Measurements from ENCODE around the gene FCAMR. TPM values are rescaled to one million over a fixed set of nuclear protein-coding genes. Genes with fewer than 3 reads are reported as not detected.
A peak's percentile ranks its signal among the peaks of the same experiment; 100 is the strongest.

Gene FCAMR
- polyA plus RNA-seq, 2 donors: 0.02 to 0.06 TPM

DNA sequence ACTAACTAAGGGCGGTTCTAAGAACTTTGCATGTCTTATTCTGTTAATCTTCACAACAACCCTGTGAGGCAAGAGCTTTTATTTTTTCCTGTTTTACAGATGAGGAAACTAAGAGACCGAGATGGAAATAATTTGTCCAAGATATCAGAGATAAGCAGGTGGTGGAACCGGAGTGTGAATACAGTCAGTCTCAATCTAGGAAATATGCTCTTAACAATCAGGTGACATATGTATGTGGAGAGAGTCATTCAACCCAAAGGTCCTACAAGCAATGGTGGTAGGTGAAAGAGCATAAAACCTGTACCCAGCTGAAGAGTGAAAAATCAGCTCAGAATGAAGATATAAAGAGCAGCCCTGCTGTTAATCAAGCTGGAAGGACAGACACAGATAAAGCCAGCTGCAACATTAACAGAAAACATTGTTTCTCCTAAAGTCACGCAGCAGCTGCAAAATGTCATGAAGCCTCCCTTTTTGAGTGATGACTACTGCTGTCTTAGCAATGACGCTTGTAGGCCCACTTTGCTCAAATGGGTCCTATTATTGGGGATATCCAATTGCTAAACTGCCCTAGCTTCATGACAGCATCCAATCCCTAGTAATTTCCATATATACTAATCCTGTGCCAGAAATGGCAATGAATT, 30.5 kb upstream of the FCAMR start:
- no peaks in the 10 kb centered on the region for H3K9me3 ChIP-seq (ENCODE audit: control insufficient read depth in 2 of 2, insufficient read depth in 1 of 2, low read depth in 1 of 2, low read length in 1 of 2)
- WGBS, 2 donors: 65 to 75% methylated on average over 5 of the region's 5 CpGs
- H3K27me3 ChIP-seq (ENCODE audit: control insufficient read depth in 1 of 2, insufficient read depth in 2 of 2, low read length in 2 of 2): no peaks in the 10 kb centered on the region
- no peak overlapping the region for H3K4me3 ChIP-seq (ENCODE audit: low read depth in 1 of 2, low read length in 2 of 2)
- H3K4me1 ChIP-seq (ENCODE audit: control insufficient read depth in 2 of 2, insufficient read depth in 2 of 2, low read length in 1 of 2): peaks cover 0 to 13% of the 10 kb centered on the region in 2 donors
- peak overlapping the region in 1 of 2 donors; percentile 66 for H3K27ac ChIP-seq (ENCODE audit: low read depth in 2 of 2, low read length in 1 of 2)
- H3K36me3 ChIP-seq (ENCODE audit: control insufficient read depth in 2 of 2, insufficient read depth in 2 of 2, low read length in 1 of 2): no peaks in the 10 kb centered on the region

DNA sequence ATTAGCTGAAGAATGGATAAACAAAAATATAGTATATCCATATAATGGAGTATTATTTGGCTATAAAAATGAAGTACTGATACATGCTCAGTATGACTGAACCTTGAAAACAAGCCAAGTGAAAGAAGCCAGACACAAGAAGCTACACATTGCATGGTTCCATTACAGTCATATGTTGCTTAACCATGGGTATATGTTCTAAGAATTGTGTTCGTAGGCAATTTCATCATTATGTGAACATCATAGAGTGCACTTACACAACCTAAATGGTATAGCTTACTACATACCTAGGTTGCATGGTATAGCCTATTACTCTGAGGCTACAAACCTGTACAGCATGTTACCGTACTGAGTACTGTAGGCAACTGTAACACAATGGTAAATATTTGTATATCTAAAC, 28.6 kb upstream of the FCAMR start:
- H3K4me1 ChIP-seq (ENCODE audit: control insufficient read depth in 2 of 2, insufficient read depth in 2 of 2, low read length in 1 of 2): peaks cover 0 to 13% of the 10 kb centered on the region in 2 donors
- WGBS, 2 donors: 76 to 87% methylated on average over 2 of the region's 2 CpGs
- no peaks in the 10 kb centered on the region for H3K9me3 ChIP-seq (ENCODE audit: control insufficient read depth in 2 of 2, insufficient read depth in 1 of 2, low read depth in 1 of 2, low read length in 1 of 2)
- H3K27me3 ChIP-seq (ENCODE audit: control insufficient read depth in 1 of 2, insufficient read depth in 2 of 2, low read length in 2 of 2): no peaks in the 10 kb centered on the region
- no peak overlapping the region for H3K27ac ChIP-seq (ENCODE audit: low read depth in 2 of 2, low read length in 1 of 2)
- no peak overlapping the region for H3K4me3 ChIP-seq (ENCODE audit: low read depth in 1 of 2, low read length in 2 of 2)
- no peaks in the 10 kb centered on the region for H3K36me3 ChIP-seq (ENCODE audit: control insufficient read depth in 2 of 2, insufficient read depth in 2 of 2, low read length in 1 of 2)

DNA sequence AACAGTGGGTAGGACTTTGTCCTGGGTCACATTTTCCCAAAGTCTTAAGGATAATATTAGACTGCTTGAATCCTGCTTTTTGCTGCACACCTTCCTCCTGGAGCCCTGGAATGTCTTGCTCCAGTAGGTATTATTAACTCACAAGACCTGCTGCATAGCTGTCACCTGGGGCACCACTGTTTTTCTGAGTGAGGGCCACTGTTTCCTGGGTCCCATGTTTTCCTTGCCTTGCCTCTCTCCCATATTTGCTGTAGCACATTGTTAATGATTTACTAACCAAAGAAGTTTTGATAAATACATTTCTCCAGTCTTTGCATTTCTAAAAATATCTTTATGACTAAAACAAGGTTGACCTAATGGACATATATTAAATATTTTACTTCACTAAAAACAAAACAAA, 22.5 kb upstream of the FCAMR start:
- H3K27ac ChIP-seq (ENCODE audit: low read depth in 2 of 2, low read length in 1 of 2): no peak overlapping the region
- H3K9me3 ChIP-seq (ENCODE audit: control insufficient read depth in 2 of 2, insufficient read depth in 1 of 2, low read depth in 1 of 2, low read length in 1 of 2): no peaks in the 10 kb centered on the region
- H3K4me3 ChIP-seq (ENCODE audit: low read depth in 1 of 2, low read length in 2 of 2): no peak overlapping the region

DNA sequence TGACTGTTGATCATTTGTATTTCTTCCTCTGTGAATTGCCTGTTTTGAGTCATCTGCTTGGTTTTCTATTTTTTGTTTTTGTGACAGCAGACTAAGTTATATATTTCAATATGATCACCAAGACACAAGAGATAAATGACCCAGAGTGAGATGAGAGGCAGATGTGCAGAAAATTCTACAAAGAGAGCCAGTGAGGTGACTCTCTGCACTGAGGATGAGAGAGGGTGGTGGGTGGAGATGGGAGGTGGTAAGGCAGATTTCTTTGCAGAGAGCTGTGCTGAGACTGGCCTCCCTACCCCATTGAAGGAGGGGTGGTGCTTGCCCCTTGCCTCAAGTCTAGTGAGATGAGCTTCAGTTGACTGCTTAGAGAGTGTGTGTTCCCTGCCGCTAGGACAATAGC, 17.6 kb upstream of the FCAMR start:
- Histone ChIP-seq H3K4me1 (ENCODE audit: control insufficient read depth in 2 of 2, insufficient read depth in 2 of 2, low read length in 1 of 2) (no peaks in the 10 kb centered on the region), H3K36me3 (ENCODE audit: control insufficient read depth in 2 of 2, insufficient read depth in 2 of 2, low read length in 1 of 2) (no peaks in the 10 kb centered on the region), H3K4me3 (ENCODE audit: low read depth in 1 of 2, low read length in 2 of 2) (no peak overlapping the region), H3K27ac (ENCODE audit: low read depth in 2 of 2, low read length in 1 of 2) (no peak overlapping the region), H3K27me3 (ENCODE audit: control insufficient read depth in 1 of 2, insufficient read depth in 2 of 2, low read length in 2 of 2) (no peaks in the 10 kb centered on the region), H3K9me3 (ENCODE audit: control insufficient read depth in 2 of 2, insufficient read depth in 1 of 2, low read depth in 1 of 2, low read length in 1 of 2) (no peaks in the 10 kb centered on the region)
- WGBS, 2 donors: 88 to 95% methylated on average over 1 of the region's 1 CpG

More for the DNA sequence above, 22.5 kb upstream of the FCAMR start:
- no peaks in the 10 kb centered on the region for H3K4me1 ChIP-seq (ENCODE audit: control insufficient read depth in 2 of 2, insufficient read depth in 2 of 2, low read length in 1 of 2)
- no peaks in the 10 kb centered on the region for H3K27me3 ChIP-seq (ENCODE audit: control insufficient read depth in 1 of 2, insufficient read depth in 2 of 2, low read length in 2 of 2)
- H3K36me3 ChIP-seq (ENCODE audit: control insufficient read depth in 2 of 2, insufficient read depth in 2 of 2, low read length in 1 of 2): no peaks in the 10 kb centered on the region

DNA sequence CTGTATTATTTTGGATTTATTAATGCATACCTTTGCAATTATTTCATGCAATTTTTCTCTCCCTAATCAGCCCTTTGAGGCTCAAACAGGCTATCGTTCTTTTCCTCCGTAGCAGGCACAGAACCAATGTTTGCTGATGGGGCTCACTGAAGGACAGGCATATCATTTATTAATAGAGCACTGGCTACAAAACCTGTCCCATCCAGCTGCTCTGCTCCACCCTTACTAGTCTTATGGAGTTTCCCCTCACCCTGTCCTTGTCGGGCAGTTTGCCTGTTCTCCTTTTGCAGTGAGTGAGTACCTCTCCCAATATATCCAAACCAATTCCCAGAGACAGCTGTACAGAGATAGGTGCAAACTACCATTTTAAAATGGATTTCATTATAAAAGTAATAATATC, 16.6 kb upstream of the FCAMR start:
- H3K27ac ChIP-seq (ENCODE audit: low read depth in 2 of 2, low read length in 1 of 2): peak overlapping the region in 1 of 2 donors; percentile 11
- 44 to 49% methylated on average over 3 of the region's 3 CpGs for WGBS, 2 donors
- no peaks in the 10 kb centered on the region for H3K36me3 ChIP-seq (ENCODE audit: control insufficient read depth in 2 of 2, insufficient read depth in 2 of 2, low read length in 1 of 2)
- no peak overlapping the region for H3K4me3 ChIP-seq (ENCODE audit: low read depth in 1 of 2, low read length in 2 of 2)
- H3K4me1 ChIP-seq (ENCODE audit: control insufficient read depth in 2 of 2, insufficient read depth in 2 of 2, low read length in 1 of 2): no peaks in the 10 kb centered on the region
- no peaks in the 10 kb centered on the region for H3K9me3 ChIP-seq (ENCODE audit: control insufficient read depth in 2 of 2, insufficient read depth in 1 of 2, low read depth in 1 of 2, low read length in 1 of 2)
- no peaks in the 10 kb centered on the region for H3K27me3 ChIP-seq (ENCODE audit: control insufficient read depth in 1 of 2, insufficient read depth in 2 of 2, low read length in 2 of 2)

GRCh38 chr1:206986402-206986801, 16.1 kb upstream of the FCAMR start:
- 41 to 72% methylated on average over 3 of the region's 3 CpGs for WGBS, 2 donors
- Histone ChIP-seq H3K4me3 (ENCODE audit: low read depth in 1 of 2, low read length in 2 of 2) (no peak overlapping the region), H3K27me3 (ENCODE audit: control insufficient read depth in 1 of 2, insufficient read depth in 2 of 2, low read length in 2 of 2) (no peaks in the 10 kb centered on the region), H3K4me1 (ENCODE audit: control insufficient read depth in 2 of 2, insufficient read depth in 2 of 2, low read length in 1 of 2) (no peaks in the 10 kb centered on the region), H3K27ac (ENCODE audit: low read depth in 2 of 2, low read length in 1 of 2) (peak overlapping the region in 1 of 2 donors; percentile 13), H3K9me3 (ENCODE audit: control insufficient read depth in 2 of 2, insufficient read depth in 1 of 2, low read depth in 1 of 2, low read length in 1 of 2) (no peaks in the 10 kb centered on the region), H3K36me3 (ENCODE audit: control insufficient read depth in 2 of 2, insufficient read depth in 2 of 2, low read length in 1 of 2) (no peaks in the 10 kb centered on the region)

DNA sequence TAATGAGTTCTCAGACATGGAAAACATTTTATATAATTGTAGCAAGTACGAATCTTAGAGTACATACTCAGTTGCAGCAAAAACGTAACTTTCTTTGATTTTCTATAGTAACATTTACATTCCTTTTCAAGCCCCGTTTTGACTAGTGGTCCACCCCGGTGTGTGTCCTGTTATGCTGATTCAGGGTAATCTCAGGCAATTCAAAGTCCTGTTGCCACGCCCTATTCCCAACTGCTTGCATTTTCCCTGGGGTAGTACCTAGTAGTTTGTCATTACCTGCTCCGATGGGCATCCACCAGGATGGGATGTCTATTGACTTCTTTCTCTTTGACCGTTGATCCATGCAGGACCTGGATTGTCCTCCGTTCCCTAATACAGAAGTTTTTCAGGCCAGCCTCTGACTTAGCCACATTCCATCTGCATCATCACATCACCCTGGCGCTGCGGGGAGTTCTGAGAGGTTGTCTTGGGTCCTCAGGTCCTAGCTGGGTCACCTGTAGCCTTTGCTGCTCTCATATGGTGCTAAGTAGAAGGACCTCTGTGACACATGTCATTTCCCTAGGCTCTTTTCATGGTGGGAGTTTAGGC, 15.0 kb upstream of the FCAMR start:
- no peaks in the 10 kb centered on the region for H3K9me3 ChIP-seq (ENCODE audit: control insufficient read depth in 2 of 2, insufficient read depth in 1 of 2, low read depth in 1 of 2, low read length in 1 of 2)
- H3K27me3 ChIP-seq (ENCODE audit: control insufficient read depth in 1 of 2, insufficient read depth in 2 of 2, low read length in 2 of 2): no peaks in the 10 kb centered on the region
- 71 to 80% methylated on average over 10 of the region's 10 CpGs for WGBS, 2 donors
- no peak overlapping the region for H3K4me3 ChIP-seq (ENCODE audit: low read depth in 1 of 2, low read length in 2 of 2)
- H3K4me1 ChIP-seq (ENCODE audit: control insufficient read depth in 2 of 2, insufficient read depth in 2 of 2, low read length in 1 of 2): no peaks in the 10 kb centered on the region
- no peak overlapping the region for H3K27ac ChIP-seq (ENCODE audit: low read depth in 2 of 2, low read length in 1 of 2)
- H3K36me3 ChIP-seq (ENCODE audit: control insufficient read depth in 2 of 2, insufficient read depth in 2 of 2, low read length in 1 of 2): no peaks in the 10 kb centered on the region

DNA sequence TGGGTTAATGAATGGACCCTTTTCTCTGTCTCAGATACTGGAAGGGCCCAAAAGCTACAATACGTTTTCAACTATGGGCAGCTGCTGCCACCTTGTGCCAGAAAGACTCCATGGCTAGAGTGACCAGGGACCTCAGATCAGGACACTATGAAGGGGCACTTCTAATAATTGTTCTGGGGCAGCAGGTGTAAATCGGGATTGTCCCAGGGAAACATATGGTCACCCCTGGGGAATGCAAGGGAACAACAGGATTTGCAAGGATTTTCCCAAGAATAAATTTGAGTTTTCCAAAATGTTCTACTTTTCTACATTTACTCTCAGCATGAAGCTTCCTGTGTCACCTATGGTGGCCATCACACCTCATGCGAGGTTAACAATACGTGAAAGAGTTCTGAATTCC, 12.0 kb upstream of the FCAMR start:
- H3K4me3 ChIP-seq (ENCODE audit: low read depth in 1 of 2, low read length in 2 of 2): no peak overlapping the region

GRCh38 chr1:206979379-206980043, 9.3 kb upstream of the FCAMR start:
- H3K36me3 ChIP-seq (ENCODE audit: control insufficient read depth in 2 of 2, insufficient read depth in 2 of 2, low read length in 1 of 2): no peaks in the 10 kb centered on the region
- 74 to 88% methylated on average over 3 of the region's 3 CpGs for WGBS, 2 donors
- no peaks in the 10 kb centered on the region for H3K4me1 ChIP-seq (ENCODE audit: control insufficient read depth in 2 of 2, insufficient read depth in 2 of 2, low read length in 1 of 2)

More for the DNA sequence above, 12.0 kb upstream of the FCAMR start:
- Histone ChIP-seq H3K27ac (ENCODE audit: low read depth in 2 of 2, low read length in 1 of 2) (no peak overlapping the region), H3K4me1 (ENCODE audit: control insufficient read depth in 2 of 2, insufficient read depth in 2 of 2, low read length in 1 of 2) (no peaks in the 10 kb centered on the region), H3K27me3 (ENCODE audit: control insufficient read depth in 1 of 2, insufficient read depth in 2 of 2, low read length in 2 of 2) (no peaks in the 10 kb centered on the region), H3K36me3 (ENCODE audit: control insufficient read depth in 2 of 2, insufficient read depth in 2 of 2, low read length in 1 of 2) (no peaks in the 10 kb centered on the region), H3K9me3 (ENCODE audit: control insufficient read depth in 2 of 2, insufficient read depth in 1 of 2, low read depth in 1 of 2, low read length in 1 of 2) (no peaks in the 10 kb centered on the region)
- 39 to 47% methylated on average over 4 of the region's 4 CpGs for WGBS, 2 donors

DNA sequence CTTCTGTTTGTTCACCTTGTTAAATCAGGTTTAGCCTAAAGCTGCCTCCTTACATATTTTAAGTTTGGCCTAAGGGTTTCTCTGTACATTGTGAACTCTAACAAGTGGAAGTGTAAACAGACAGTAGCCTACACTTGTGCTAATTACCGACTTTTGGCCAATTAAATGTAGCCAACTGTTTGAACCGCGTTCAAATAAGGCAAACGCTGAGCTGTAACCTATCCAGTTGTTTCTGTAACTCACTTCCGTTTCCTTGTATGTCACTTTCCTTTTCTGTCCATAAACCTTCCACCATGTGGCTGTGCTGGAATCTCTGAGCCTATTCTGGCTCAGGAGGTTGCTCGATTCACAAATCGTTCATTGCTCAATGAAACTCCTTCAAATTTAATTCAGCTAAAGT, 8.0 kb upstream of the FCAMR start:
- Histone ChIP-seq H3K4me3 (ENCODE audit: low read depth in 1 of 2, low read length in 2 of 2) (no peak overlapping the region), H3K27me3 (ENCODE audit: control insufficient read depth in 1 of 2, insufficient read depth in 2 of 2, low read length in 2 of 2) (no peaks in the 10 kb centered on the region), H3K27ac (ENCODE audit: low read depth in 2 of 2, low read length in 1 of 2) (no peak overlapping the region), H3K4me1 (ENCODE audit: control insufficient read depth in 2 of 2, insufficient read depth in 2 of 2, low read length in 1 of 2) (no peaks in the 10 kb centered on the region), H3K9me3 (ENCODE audit: control insufficient read depth in 2 of 2, insufficient read depth in 1 of 2, low read depth in 1 of 2, low read length in 1 of 2) (no peaks in the 10 kb centered on the region), H3K36me3 (ENCODE audit: control insufficient read depth in 2 of 2, insufficient read depth in 2 of 2, low read length in 1 of 2) (no peaks in the 10 kb centered on the region)
- 65 to 80% methylated on average over 7 of the region's 7 CpGs for WGBS, 2 donors

More at GRCh38 chr1:206979379-206980043, 9.3 kb upstream of the FCAMR start:
- Histone ChIP-seq H3K9me3 (ENCODE audit: control insufficient read depth in 2 of 2, insufficient read depth in 1 of 2, low read depth in 1 of 2, low read length in 1 of 2) (no peaks in the 10 kb centered on the region), H3K27ac (ENCODE audit: low read depth in 2 of 2, low read length in 1 of 2) (no peak overlapping the region), H3K4me3 (ENCODE audit: low read depth in 1 of 2, low read length in 2 of 2) (no peak overlapping the region), H3K27me3 (ENCODE audit: control insufficient read depth in 1 of 2, insufficient read depth in 2 of 2, low read length in 2 of 2) (no peaks in the 10 kb centered on the region)
